Gastroesophageal sphincter (tissue), 4 donors: ENCODE measurements around the gene FAXC. TPM values are rescaled to one million over a fixed set of nuclear protein-coding genes. Genes with fewer than 3 reads are reported as not detected.

Source experiments
- ATAC-seq: fragments of 150-250 bp; one replicate; pipeline ENCODE4 v1.9.1; 2016; ENCODE audit warnings: mild to moderate bottlenecking, moderate library complexity
- H3K27ac ChIP-seq, 4 donors: fragments of 200-600 bp; sonication (generic) in 3 of 4; 1 replicate in 3 of 4; 2 replicates in 1 of 4; pipeline ENCODE4 v1.5.1; 2016 to 2019
- H3K27me3 ChIP-seq: fragments of 200-600 bp; sonication (generic); one replicate; pipeline ENCODE4 v1.5.1; 2019
- H3K36me3 ChIP-seq, 2 donors: fragments of 200-600 bp; sonication (generic); one replicate each; pipeline ENCODE4 v1.5.1; 2019; ENCODE audit warnings: control low read depth in 1 of 2
- H3K4me1 ChIP-seq, 3 donors: fragments of 200-600 bp; sonication (generic); 1 replicate in 2 of 3; 2 replicates in 1 of 3; pipeline ENCODE4 v1.5.1; 2016 to 2019; ENCODE audit warnings: control low read depth in 2 of 3
- H3K4me3 ChIP-seq, 2 donors: fragments of 200-600 bp; sonication (generic); one replicate each; pipeline ENCODE4 v1.5.1; 2019; ENCODE audit warnings: mild to moderate bottlenecking in 1 of 2, moderate library complexity in 1 of 2
- H3K9me3 ChIP-seq, 3 donors: fragments of 200-600 bp; sonication (generic); one replicate each; pipeline ENCODE4 v1.5.1; 2017 to 2019; ENCODE audit warnings: control low read depth in 2 of 3
- EP300 ChIP-seq: sonication (generic); formaldehyde crosslinking; IDR thresholded peaks from one replicate; pipeline ENCODE4 v1.6.1; 2017; ENCODE audit warnings: antibody characterized with exemption, mild to moderate bottlenecking
- POLR2A ChIP-seq, 2 donors: fragments of 450-650 bp; IDR thresholded peaks; one replicate each; pipeline ENCODE4 v1.6.1; 2017; ENCODE audit warnings: antibody characterized with exemption in 2 of 2, mild to moderate bottlenecking in 2 of 2, moderate library complexity in 1 of 2
- POLR2AphosphoS5 ChIP-seq: sonication (generic); formaldehyde crosslinking; IDR thresholded peaks from one replicate; pipeline ENCODE4 v1.6.1; 2017; ENCODE audit warnings: antibody characterized with exemption
- WGBS, 2 donors: methylation state at CpG; one replicate each; pipeline ENCODE4 v1.1.5; 2018; ENCODE audit warnings: low coverage in 1 of 2; 5-methylcytosine and 5-hydroxymethylcytosine counted together
- total RNA-seq, 4 donors: library from RNA; depleted of rRNA; stranded (reverse); fragments of >200 nt; gene quantifications; one replicate each; pipeline ENCODE4 v1.1.0, GENCODE V29; 2016
- TF ChIP-seq, protein P1 (sequence below), 4 experiments: fragments of 200-600 bp in 2 of 4; fragments of 450-650 bp in 2 of 4; sonication (generic) in 1 of 4; IDR thresholded peaks; one replicate each; pipeline ENCODE4 v1.5.1; 2017 to 2019; ENCODE audit warnings: antibody characterized with exemption in 4 of 4, mild to moderate bottlenecking in 2 of 4, moderate library complexity in 2 of 4

Gene FAXC
- total RNA-seq, 4 donors from 2014 or later: 18.4 to 48.4 (median 22.6) TPM

DNA sequence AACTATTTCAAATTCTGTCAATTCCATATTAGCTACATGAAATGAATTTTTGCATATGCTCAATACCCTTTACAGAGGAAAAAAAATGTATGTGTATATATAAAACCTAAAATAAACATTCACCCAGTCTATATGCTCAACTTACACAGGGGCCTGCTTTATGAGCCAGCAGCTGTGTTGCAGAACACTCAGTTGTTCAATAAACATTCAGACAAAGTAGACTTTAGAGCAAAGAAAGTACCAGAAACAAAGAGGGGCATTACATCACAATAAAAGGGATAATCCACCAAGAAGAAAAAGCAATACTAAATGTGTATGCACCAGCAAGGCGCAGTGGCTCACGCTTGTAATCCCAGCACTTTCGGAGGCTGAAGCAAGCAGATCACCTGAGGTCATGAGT lies 35.0 kb upstream of the FAXC start:
- ATAC-seq: no peak
- H3K27ac ChIP-seq: no peak overlapping the region
- no peaks in the 10 kb centered on the region for H3K27me3 ChIP-seq
- no peaks in the 10 kb centered on the region for H3K9me3 ChIP-seq
- H3K36me3 ChIP-seq: peaks cover 0 to 14% of the 10 kb centered on the region in 2 donors
- TF ChIP-seq, protein P1, sequence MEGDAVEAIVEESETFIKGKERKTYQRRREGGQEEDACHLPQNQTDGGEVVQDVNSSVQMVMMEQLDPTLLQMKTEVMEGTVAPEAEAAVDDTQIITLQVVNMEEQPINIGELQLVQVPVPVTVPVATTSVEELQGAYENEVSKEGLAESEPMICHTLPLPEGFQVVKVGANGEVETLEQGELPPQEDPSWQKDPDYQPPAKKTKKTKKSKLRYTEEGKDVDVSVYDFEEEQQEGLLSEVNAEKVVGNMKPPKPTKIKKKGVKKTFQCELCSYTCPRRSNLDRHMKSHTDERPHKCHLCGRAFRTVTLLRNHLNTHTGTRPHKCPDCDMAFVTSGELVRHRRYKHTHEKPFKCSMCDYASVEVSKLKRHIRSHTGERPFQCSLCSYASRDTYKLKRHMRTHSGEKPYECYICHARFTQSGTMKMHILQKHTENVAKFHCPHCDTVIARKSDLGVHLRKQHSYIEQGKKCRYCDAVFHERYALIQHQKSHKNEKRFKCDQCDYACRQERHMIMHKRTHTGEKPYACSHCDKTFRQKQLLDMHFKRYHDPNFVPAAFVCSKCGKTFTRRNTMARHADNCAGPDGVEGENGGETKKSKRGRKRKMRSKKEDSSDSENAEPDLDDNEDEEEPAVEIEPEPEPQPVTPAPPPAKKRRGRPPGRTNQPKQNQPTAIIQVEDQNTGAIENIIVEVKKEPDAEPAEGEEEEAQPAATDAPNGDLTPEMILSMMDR (IDR thresholded peaks at IDR 0.05): no peak
- no peak for TF ChIP-seq POLR2A (IDR thresholded peaks at IDR 0.05)
- no peak for TF ChIP-seq POLR2AphosphoS5
- TF ChIP-seq EP300: no peak
- WGBS, 2 donors: 63 to 92% methylated on average over 2 to 3 of the region's 3 CpGs
- no peaks in the 10 kb centered on the region for H3K4me1 ChIP-seq
- no peak overlapping the region for H3K4me3 ChIP-seq

DNA sequence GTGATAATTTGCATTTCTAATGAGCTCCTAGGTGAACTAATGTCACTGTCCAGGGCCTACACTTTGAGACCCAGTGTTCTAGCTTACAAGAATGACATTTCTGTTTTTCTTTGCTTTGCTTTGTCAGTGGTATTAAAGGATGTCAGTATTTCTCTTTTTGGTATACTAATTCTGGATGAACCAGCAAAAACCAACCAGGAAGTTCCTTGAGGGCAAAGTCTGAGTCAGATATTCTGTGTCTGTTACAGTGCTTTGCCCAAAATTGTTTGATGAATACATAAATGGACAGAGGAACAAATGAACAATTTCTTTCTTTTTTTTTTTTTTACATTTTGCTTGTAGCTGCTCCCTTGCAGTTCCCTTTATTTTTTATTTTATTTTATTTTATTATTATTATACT lies 29.2 kb upstream of the FAXC start:
- H3K4me1 ChIP-seq: no peaks in the 10 kb centered on the region

GRCh38 chr6:99369533-99369932 lies 20.1 kb upstream of the FAXC start:
- TF ChIP-seq EP300 (no peak), POLR2AphosphoS5 (no peak), POLR2A (IDR thresholded peaks at IDR 0.05) (no peak)
- TF ChIP-seq, protein P1 (IDR thresholded peaks at IDR 0.05): no peak
- Histone ChIP-seq H3K36me3 (peaks cover 0 to 19% of the 10 kb centered on the region in 2 donors), H3K4me1 (no peaks in the 10 kb centered on the region), H3K27ac (no peak overlapping the region), H3K27me3 (no peaks in the 10 kb centered on the region), H3K4me3 (no peak overlapping the region), H3K9me3 (no peaks in the 10 kb centered on the region)
- no peak for ATAC-seq

More for the DNA sequence above, 29.2 kb upstream of the FAXC start:
- no peaks in the 10 kb centered on the region for H3K9me3 ChIP-seq
- H3K27me3 ChIP-seq: no peaks in the 10 kb centered on the region
- no peak overlapping the region for H3K4me3 ChIP-seq
- no peak for ATAC-seq
- no peak overlapping the region for H3K27ac ChIP-seq
- H3K36me3 ChIP-seq: peaks cover 0 to 34% of the 10 kb centered on the region in 2 donors
- no peak for TF ChIP-seq EP300
- TF ChIP-seq, protein P1 (IDR thresholded peaks at IDR 0.05): no peak
- no peak for TF ChIP-seq POLR2AphosphoS5
- TF ChIP-seq POLR2A (IDR thresholded peaks at IDR 0.05): no peak

DNA sequence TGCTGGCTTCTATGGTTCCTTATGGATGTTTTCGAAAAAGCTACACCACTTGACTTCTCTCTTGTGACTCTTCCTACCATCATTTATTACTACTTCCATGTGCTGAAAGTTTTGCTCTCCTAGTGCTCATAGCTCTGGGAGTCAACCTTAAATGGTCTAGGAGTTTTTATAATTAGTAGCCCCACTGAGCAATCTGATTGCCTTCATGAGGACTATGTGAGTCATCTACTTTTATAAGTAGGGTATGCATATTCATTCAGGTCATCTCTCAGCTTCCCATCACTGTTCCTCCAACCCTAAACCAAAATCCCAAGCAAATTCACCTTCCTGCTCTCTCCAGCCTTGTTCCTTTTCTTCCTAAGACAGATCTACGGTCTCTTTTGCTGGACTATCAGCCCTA lies 17.4 kb upstream of the FAXC start:
- no peak for ATAC-seq

GRCh38 chr6:99364026-99364425 lies 14.6 kb upstream of the FAXC start:
- no peaks in the 10 kb centered on the region for H3K4me1 ChIP-seq
- H3K27me3 ChIP-seq: no peaks in the 10 kb centered on the region
- H3K9me3 ChIP-seq: no peaks in the 10 kb centered on the region
- H3K4me3 ChIP-seq: no peak overlapping the region
- no peak for TF ChIP-seq EP300
- whole genome bisulfite sequencing, 2 donors: 60 to 75% methylated on average over 3 to 4 of the region's 5 CpGs
- H3K36me3 ChIP-seq: peaks cover 0 to 4% of the 10 kb centered on the region in 2 donors
- H3K27ac ChIP-seq: no peak overlapping the region
- ATAC-seq: no peak

More for the DNA sequence above, 17.4 kb upstream of the FAXC start:
- H3K4me1 ChIP-seq: no peaks in the 10 kb centered on the region
- peaks cover 0 to 14% of the 10 kb centered on the region in 2 donors for H3K36me3 ChIP-seq
- 89 to 94% methylated on average over 2 of the region's 2 CpGs for WGBS, 2 donors
- no peak overlapping the region for H3K4me3 ChIP-seq
- H3K9me3 ChIP-seq: no peaks in the 10 kb centered on the region
- H3K27ac ChIP-seq: no peak overlapping the region
- H3K27me3 ChIP-seq: no peaks in the 10 kb centered on the region
- TF ChIP-seq POLR2AphosphoS5 (no peak), POLR2A (IDR thresholded peaks at IDR 0.05) (no peak), EP300 (no peak)
- TF ChIP-seq, protein P1 (IDR thresholded peaks at IDR 0.05): no peak
